MM.1S (cell line): ENCODE data around the gene CAB39L.

ENCODE experiments used
- CTCF ChIP-seq: fragments of 300-600 bp; sonication (generic); IDR thresholded peaks from 2 replicates; pipeline ENCODE4 v1.5.1; 2016; ENCODE audit warnings: antibody characterized with exemption, low read length, mixed read lengths
- EZH2 ChIP-seq: fragments of 300-600 bp; sonication (generic); optimal IDR thresholded peaks from 2 replicates; pipeline ENCODE3; 2017; ENCODE audit warnings: low read depth, mild to moderate bottlenecking, antibody characterized with exemption, low read length, mixed read lengths
- EZH2phosphoT487 ChIP-seq: fragments of 300-600 bp; sonication (generic); IDR thresholded peaks from 2 replicates; pipeline ENCODE4 v1.6.1; 2018; ENCODE audit warnings: antibody characterized with exemption, low read length

- no peak for TF ChIP-seq CTCF
- no peak for TF ChIP-seq EZH2
- TF ChIP-seq EZH2phosphoT487 = no peak
Measured at GRCh38 chr13:49424011-49424560, 19.8 kb downstream of the CAB39L start.
